OCI-LY1 (cell line): ENCODE measurements around the gene NDUFV1.

Experiments used
- H2AFZ ChIP-seq: fragments of 200-600 bp; sonication (generic), shearing (Covaris generic); 2 replicates; pipeline ENCODE4 v1.6.0; 2014; ENCODE audit warnings: antibody characterized with exemption, mild to moderate bottlenecking, low read length
- H3F3A ChIP-seq: fragments of 200-600 bp; sonication (generic), shearing (Covaris generic); 2 replicates; pipeline ENCODE4 v1.6.0; 2014; ENCODE audit warnings: mild to moderate bottlenecking, antibody characterized with exemption, low read length, moderate library complexity; ENCODE audit not compliant: insufficient read depth
- H3K27ac ChIP-seq: fragments of 200-600 bp; sonication (generic); 2 replicates; pipeline ENCODE4 v1.5.1; 2014; ENCODE audit warnings: low read length, mixed run types, mild to moderate bottlenecking, low read depth; ENCODE audit not compliant: poor library complexity, severe bottlenecking
- H3K27me3 ChIP-seq: fragments of 200-600 bp; sonication (generic); 2 replicates; pipeline ENCODE4 v1.6.0; 2014; ENCODE audit warnings: antibody characterized with exemption, mild to moderate bottlenecking, low read length, moderate library complexity; ENCODE audit not compliant: insufficient read depth
- H3K36me3 ChIP-seq: fragments of 200-600 bp; sonication (generic); 2 replicates; pipeline ENCODE4 v1.6.1; 2014; ENCODE audit warnings: mild to moderate bottlenecking, antibody characterized with exemption, low read length, moderate library complexity, mixed read lengths; ENCODE audit not compliant: insufficient read depth
- H3K4me1 ChIP-seq: fragments of 200-600 bp; sonication (generic); 2 replicates; pipeline ENCODE4 v1.5.1; 2014; ENCODE audit warnings: mild to moderate bottlenecking, low read length, moderate library complexity; ENCODE audit not compliant: insufficient read depth, severe bottlenecking
- H3K4me2 ChIP-seq: fragments of 200-600 bp; sonication (generic), shearing (Covaris generic); 2 replicates; pipeline ENCODE4 v1.6.1; 2014; ENCODE audit warnings: low read length
- H3K4me3 ChIP-seq: fragments of 200-600 bp; sonication (generic); 2 replicates; pipeline ENCODE4 v1.5.1; 2014; ENCODE audit warnings: low read length, low read depth, mild to moderate bottlenecking, mixed read lengths; ENCODE audit not compliant: poor library complexity, severe bottlenecking
- H3K79me2 ChIP-seq: fragments of 200-600 bp; shearing (Covaris generic); 2 replicates; pipeline ENCODE4 v1.6.1; 2016; ENCODE audit warnings: mixed run types, low read length, mixed read lengths; ENCODE audit not compliant: insufficient read depth
- H3K9ac ChIP-seq: fragments of 200-600 bp; sonication (generic), shearing (Covaris generic); 2 replicates; pipeline ENCODE4 v1.6.1; 2014; ENCODE audit warnings: mild to moderate bottlenecking, low read length, mixed read lengths
- H3K9me2 ChIP-seq: fragments of 200-600 bp; sonication (generic), shearing (Covaris generic); 2 replicates; pipeline ENCODE4 v1.6.1; 2014; ENCODE audit warnings: low read depth, mild to moderate bottlenecking, low read length, mixed read lengths
- H3K9me3 ChIP-seq: fragments of 200-600 bp; shearing (Covaris generic); 2 replicates; pipeline ENCODE4 v1.6.1; 2014; ENCODE audit warnings: low read length, mixed read lengths
- H4K20me1 ChIP-seq: fragments of 200-600 bp; sonication (generic), shearing (Covaris generic); 2 replicates; pipeline ENCODE4 v1.6.0; 2016; ENCODE audit warnings: mild to moderate bottlenecking, low read length; ENCODE audit not compliant: insufficient read depth
- CTCF ChIP-seq: fragments of 200-600 bp; sonication (generic), shearing (Covaris generic); IDR thresholded peaks from 2 replicates; pipeline ENCODE4 v1.5.1; 2017; ENCODE audit warnings: mild to moderate bottlenecking, antibody characterized with exemption, low read length, moderate library complexity, mixed read lengths
- EZH2 ChIP-seq: fragments of 200-600 bp; sonication (generic), shearing (Covaris generic); IDR thresholded peaks from 2 replicates; pipeline ENCODE4 v1.8.0; 2017; ENCODE audit warnings: borderline replicate concordance, mixed run types, mild to moderate bottlenecking, antibody characterized with exemption, low read length, moderate library complexity, mixed read lengths

NDUFV1 gene

GRCh38 chr11:67606492-67607295 lies at the start of gene NDUFV1:
NDUFV1 (plus strand) TSS chr11:67606936; CDS start chr11:67607005, 69 bp downstream.
- Histone ChIP-seq H4K20me1 (no peaks in the 10 kb centered on the region), H3K4me3 (peak within 1 kb of the TSS; percentile 94), H3K9me2 (no peaks in the 10 kb centered on the region), H3K4me2 (peak within 1 kb of the TSS; percentile 93), H3F3A (no peaks in the 10 kb centered on the region), H3K9ac (peak within 1 kb of the TSS; percentile 90), H3K27me3 (peaks cover 3% of the 10 kb centered on the region; the same call in 1 of the 2 replicates), H3K36me3 (peaks cover 33% of the 10 kb centered on the region), H3K4me1 (peaks cover 23% of the 10 kb centered on the region), H3K79me2 (peaks cover 9% of the 10 kb centered on the region; the same call in 1 of the 2 replicates), H3K9me3 (no peaks in the 10 kb centered on the region), H2AFZ (0 out of 2 replicates have a peak within 1 kb of the TSS, but pooled peaks have one; percentile 21), H3K27ac (no peak within 1 kb of the TSS)
- TF ChIP-seq EZH2 = no peak
- peak; percentile 54 for TF ChIP-seq CTCF

GRCh38 chr11:67558084-67558772 lies 48.5 kb upstream of the NDUFV1 start:
- Histone ChIP-seq H3K9me2 (no peaks in the 10 kb centered on the region), H3K9ac (no peak overlapping the region), H2AFZ (no peak overlapping the region), H3K9me3 (no peaks in the 10 kb centered on the region), H3K27ac (no peak overlapping the region), H3F3A (no peaks in the 10 kb centered on the region), H3K4me3 (no peak overlapping the region), H3K36me3 (no peaks in the 10 kb centered on the region), H4K20me1 (no peaks in the 10 kb centered on the region), H3K79me2 (no peaks in the 10 kb centered on the region), H3K4me1 (peaks cover 9% of the 10 kb centered on the region), H3K27me3 (no peaks in the 10 kb centered on the region; the same call in none of the 2 replicates), H3K4me2 (no peak overlapping the region)
- TF ChIP-seq CTCF (no peak), EZH2 (no peak)

DNA sequence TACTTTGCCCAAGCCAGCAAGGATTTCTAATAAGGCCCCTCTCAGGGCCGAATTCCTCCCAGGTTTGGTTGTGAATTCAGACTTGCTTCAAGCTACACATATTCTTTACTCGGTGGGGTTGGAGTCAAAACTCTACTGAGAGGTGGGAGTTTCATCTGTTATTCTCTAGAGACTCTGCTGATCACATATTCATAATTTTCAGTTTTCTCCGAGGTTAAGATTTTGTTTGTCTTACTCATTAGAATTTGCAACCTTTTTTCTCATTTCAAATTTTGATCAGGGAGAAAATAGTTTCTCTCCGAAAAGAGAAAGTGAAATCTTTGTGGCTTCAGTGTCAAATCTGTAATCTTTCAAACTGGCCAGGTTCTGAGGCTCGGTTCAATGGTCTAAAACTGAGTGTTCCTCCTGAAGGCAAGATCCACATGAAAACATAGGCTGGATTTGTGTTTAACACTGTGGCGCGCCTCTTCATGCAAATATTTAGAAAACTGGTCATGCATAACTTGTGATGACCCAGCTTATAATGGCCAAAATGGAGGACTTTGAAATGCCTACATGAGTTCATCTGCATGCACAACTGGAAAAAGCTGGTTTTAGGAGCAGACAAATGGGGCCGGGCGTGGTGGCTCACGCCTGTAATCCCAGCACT lies 44.6 kb upstream of the NDUFV1 start:
- Histone ChIP-seq H3K9ac (no peak overlapping the region), H3K9me2 (no peaks in the 10 kb centered on the region), H4K20me1 (no peaks in the 10 kb centered on the region), H3K27ac (no peak overlapping the region), H3K27me3 (no peaks in the 10 kb centered on the region; the same call in none of the 2 replicates), H3F3A (no peaks in the 10 kb centered on the region), H3K4me1 (peaks cover 9% of the 10 kb centered on the region), H3K79me2 (no peaks in the 10 kb centered on the region), H3K4me2 (peak overlapping the region; percentile 26; the same call in 1 of the 2 replicates), H2AFZ (no peak overlapping the region), H3K36me3 (no peaks in the 10 kb centered on the region), H3K9me3 (no peaks in the 10 kb centered on the region), H3K4me3 (no peak overlapping the region)
- TF ChIP-seq EZH2 = no peak
- TF ChIP-seq CTCF = no peak
